ENCODE measurements around the gene MID2.
"Not testable (repeated sequence)": the region's sequence is repeated elsewhere in the genome, so short reads cannot be mapped to it uniquely, and the experiment has no call there.

The MID2 gene

DNA sequence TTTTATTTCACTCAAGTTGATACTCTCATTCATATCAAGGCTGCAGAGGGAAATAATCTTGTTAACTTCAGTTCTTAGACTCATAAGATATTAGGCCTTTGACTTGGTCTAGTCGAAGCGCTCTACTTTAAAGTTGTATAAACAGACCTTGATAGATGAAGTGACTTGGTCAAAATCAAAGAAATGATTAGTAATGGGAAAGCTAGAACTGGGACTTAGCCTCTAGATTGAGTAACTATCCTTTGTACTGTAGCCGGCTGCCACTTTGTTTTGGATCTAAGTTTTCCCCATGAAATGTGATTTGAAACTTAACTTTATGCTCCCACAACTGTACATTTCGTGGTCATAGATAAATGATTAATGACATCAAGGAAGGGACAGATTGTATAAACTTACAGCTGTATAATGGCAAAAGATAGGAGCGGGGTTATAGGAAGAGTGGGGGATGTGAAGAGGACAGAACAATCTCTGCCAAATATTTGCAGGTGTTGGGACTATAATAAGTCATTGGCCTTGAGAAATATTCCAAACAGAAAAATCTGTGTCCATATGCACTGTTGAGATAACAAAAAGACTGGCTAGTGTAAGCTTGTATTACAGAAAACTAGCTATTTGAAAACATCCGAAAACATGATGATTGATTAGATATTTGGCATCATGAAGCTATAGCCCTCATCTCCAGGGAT, 17.2 kb downstream of the MID2 start:
- no peak for DNase-seq (ENCODE audit: low spot score)

GRCh38 chrX:107845625-107846024, 20.0 kb downstream of the MID2 start:
- no peak for DNase-seq (ENCODE audit: low spot score)

GRCh38 chrX:107848591-107848990, 22.9 kb downstream of the MID2 start:
- no peak for DNase-seq (ENCODE audit: low spot score)

GRCh38 chrX:107849747-107850421, 24.2 kb downstream of the MID2 start:
- no peak for DNase-seq (ENCODE audit: low spot score)

GRCh38 chrX:107850422-107850765, 24.7 kb downstream of the MID2 start:
- DNase-seq (ENCODE audit: low spot score): no peak

- DNase-seq (ENCODE audit: low spot score): no peak
Observed at GRCh38 chrX:107851215-107851614, 25.5 kb downstream of the MID2 start.

DNA sequence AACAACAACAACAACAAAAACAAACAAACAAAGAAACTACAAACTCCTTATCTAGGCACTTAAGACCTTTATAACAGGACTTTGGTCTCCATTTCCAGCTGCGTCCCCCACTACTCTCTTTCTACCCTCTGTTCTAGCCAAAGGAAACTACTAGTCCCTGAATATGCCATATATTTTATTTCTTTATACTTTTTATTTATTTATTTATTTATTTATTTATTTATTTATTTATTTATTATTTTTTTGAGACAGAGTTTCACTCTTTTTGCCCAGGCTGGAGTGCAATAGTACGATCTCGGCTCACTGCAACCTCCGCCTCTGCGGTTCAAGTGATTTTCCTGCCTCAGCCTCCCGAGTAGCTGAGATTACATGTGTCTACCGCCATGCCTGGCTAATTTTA, 26.0 kb downstream of the MID2 start:
- not testable (repeated sequence) for DNase-seq (ENCODE audit: low spot score)

DNA sequence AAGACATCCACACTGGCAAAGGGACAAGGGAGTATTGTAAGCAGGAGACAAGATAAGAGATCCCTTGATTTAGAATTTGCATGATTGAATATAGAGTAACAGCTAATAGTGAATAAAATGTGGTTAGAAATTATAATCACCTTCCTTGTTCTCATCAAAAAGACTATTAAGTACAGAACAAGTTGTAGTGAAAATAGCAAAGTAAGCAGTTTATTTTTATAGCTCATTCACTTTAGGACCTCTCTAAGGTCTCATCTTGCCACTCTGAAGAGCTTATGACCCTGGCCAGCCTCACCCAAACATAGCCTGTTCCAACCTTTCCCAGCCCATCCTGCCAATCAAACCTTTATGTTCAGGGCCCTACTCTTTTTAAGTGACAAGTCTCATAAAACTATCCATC, 30.6 kb downstream of the MID2 start:
- DNase-seq (ENCODE audit: low spot score): no peak

GRCh38 chrX:107857041-107857440, 31.4 kb downstream of the MID2 start:
- DNase-seq (ENCODE audit: low spot score): not testable (repeated sequence)

GRCh38 chrX:107857837-107858236, 32.2 kb downstream of the MID2 start:
- no peak for DNase-seq (ENCODE audit: low spot score)

DNA sequence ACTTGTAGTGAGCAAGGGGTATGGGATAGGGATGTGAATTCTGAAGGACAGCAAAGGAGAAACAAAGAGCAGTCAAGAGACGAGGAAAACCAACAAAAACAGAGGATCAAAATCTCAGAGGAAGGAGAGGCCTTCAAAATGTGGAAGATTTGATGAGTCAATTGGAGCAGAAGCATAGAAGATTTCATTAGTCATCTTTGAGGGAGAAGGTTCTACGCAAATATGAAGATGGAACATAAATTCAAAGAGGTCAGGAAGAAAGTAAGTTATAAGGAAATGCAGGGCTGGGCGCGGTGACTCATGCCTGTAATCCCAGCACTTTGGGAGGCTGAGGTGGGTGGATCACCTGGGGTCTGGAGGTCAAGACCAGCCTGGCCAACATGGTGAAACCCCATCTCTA, 35.4 kb downstream of the MID2 start:
- DNase-seq (ENCODE audit: low spot score): no peak

DNA sequence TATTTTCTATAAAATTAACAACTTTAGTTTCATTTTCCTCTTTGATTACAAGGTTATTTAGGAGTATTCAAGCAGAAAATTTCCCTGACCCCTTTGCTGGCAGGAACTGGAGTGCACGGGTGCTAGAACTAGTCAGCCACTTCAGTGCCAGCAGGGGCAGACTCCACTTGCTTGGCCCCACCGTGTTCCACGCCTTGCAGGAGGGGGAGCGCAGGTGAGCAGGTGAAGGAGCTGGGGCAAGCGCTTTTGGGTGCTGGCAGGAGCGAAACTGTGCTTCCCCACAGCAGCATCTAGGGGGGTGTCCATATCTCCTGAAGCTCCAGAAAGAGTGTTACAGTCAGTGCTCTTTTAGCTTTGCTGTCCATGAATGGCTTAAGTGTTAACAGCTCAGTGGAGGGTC, 45.5 kb downstream of the MID2 start:
- no peak for DNase-seq (ENCODE audit: low spot score)

GRCh38 chrX:107878106-107878505, 52.4 kb downstream of the MID2 start:
- no peak for DNase-seq (ENCODE audit: low spot score)

DNA sequence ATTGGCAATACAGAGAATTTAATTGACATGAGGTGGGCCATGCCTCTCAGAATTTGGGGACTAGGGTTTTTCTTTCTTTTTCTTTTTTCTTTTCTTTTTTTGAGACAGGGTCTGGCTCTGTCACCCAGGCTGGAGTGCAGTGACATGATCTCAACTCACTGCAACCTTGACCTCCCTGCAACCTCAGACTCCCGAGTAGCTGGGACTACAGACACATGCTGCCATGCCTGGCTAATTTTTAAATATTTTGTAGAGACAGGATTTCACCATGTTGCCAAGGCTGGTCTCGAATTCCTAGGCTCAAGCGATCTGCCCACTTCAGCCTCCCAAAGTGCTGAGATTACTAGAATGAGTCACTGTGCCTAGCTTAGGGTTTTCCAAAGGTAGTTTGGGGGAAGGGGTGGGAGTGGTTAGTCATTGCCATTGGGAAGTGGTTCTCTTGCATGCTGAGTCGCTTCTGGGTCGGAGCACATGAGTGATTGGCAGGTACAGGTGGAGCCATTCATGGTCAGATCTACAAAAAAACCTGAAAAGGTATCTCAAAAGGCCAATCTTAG, 54.5 kb downstream of the MID2 start:
- DNase-seq (ENCODE audit: low spot score): no peak

- DNase-seq (ENCODE audit: low spot score): no peak
Observed at GRCh38 chrX:107894038-107894437, 68.4 kb downstream of the MID2 start.

DNA sequence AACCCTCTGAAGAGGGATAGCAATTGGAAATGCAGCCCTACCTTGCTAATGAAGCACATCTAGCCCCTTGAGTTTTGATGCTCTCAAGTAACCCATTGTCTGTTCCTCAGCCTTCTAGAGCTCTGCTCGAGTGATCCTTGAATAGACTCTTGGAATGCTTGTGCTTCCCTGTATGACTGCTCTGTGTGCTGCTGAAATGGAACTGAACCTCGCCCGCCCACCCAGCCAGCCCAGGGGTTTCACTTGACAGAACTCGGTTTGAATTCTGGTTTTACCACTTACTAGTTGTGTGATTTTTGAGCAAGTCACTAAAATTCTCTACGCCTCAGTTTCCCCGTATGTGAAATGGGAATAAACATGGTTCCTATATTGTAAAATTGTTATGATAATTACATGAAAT, 77.1 kb downstream of the MID2 start:
- no peak for DNase-seq (ENCODE audit: low spot score)

DNA sequence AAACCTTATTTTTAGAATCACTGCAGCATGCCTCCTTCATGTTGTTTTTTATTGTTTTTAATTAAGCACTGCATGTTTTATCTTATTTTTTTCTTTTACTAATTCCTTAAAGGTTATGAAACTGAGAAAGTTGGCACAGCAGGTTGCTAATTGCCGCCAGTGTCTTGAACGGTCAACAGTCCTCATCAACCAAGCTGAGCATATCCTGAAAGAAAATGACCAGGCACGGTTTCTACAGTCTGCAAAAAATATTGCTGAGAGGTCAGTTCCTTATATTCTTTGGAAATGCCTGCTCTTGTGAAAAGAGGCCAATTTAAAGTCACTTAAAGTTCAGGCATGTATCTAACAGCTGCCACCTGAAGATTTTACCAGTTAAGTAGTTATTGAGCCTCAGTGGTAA, 79.7 kb downstream of the MID2 start:
- DNase-seq (ENCODE audit: low spot score): no peak

DNA sequence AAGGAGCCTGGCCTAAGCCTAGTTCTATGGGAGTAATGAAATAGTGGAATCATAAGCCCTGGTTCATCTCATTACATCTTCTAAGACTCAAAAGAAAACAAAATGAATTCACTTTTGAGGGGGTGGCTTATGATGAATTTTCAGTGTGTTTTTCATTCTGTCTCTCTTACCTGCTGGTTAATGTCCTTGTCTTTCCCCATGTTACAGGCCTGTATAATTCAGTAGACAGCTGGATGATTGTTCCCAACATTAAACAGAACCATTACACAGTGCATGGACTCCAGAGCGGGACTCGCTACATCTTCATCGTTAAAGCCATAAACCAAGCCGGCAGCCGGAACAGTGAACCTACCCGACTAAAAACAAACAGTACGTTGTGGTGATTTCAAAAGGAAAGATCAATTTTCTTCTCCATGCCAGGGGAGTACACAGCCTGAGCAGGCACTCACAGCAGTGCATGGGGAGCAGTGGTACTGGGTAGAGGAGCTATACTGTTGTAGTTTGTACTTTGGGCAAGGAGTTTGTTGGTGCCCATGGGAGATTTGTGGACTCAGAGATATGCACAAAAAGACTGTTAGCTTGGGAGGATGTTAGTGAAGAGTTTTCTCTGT, 98.6 kb downstream of the MID2 start:
- no peak for DNase-seq (ENCODE audit: low spot score)

GRCh38 chrX:107934262-107934661, 108.6 kb downstream of the MID2 start:
- no peak for DNase-seq (ENCODE audit: low spot score)

GRCh38 chrX:107935200-107935599, 109.5 kb downstream of the MID2 start:
- DNase-seq (ENCODE audit: low spot score): no peak

GRCh38 chrX:107935664-107936433, 110.2 kb downstream of the MID2 start:
- no peak for DNase-seq (ENCODE audit: low spot score)

GRCh38 chrX:107936434-107936730, 110.7 kb downstream of the MID2 start:
- no peak for DNase-seq (ENCODE audit: low spot score)

DNA sequence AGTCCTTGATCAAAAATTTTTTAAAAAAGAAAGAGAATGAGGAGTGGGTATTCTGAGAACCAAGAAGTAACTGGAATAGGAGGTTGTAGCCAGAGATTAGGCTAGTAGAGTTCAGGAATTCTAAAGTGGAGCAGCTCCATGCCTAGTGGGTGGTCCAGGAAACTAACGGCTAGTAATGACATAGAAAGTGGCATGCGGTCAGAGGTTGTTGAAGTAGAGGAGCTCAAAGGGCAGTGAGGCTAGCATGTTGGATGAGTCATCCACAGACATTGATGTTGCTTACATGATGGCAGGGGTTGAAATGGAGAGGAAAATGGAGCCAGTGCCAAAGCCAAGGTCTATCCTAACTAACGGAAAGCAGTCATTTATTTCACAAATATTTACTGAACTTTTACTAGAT, 114.4 kb downstream of the MID2 start:
- no peak for DNase-seq (ENCODE audit: low spot score)

All from left forelimb (tissue), 1 donor.